ENCODE results near the gene RARG.

Gene RARG

GRCh38 chr12:53258541-53259539, 26.8 kb upstream of the RARG start:
- CTCF ChIA-PET: interaction anchor here (0.8 to 1.1 kb wide), 3 partner anchors 8 to 45 kb away, joined by 3 to 4 read pairs (median 4); no protein-coding TSS in a partner anchor
- DNase-seq (ENCODE audit: extremely low spot score): no peak
- no peak for TF ChIP-seq CTCF (IDR thresholded peaks at IDR 0.05; ENCODE audit: control extremely low read depth, extremely low read depth, low read depth, missing control alignments)
- POLR2A ChIA-PET: interaction anchor here (0.7 kb wide), 1 partner anchor 9 kb away, joined by 5 read pairs; the partner anchor contains the start of gene ESPL1

- ChIA-PET CTCF (interaction anchor here (1.2 to 7.1 kb wide), 6 partner anchors 11 to 75 kb away, joined by 3 to 69 read pairs (median 4); partner anchors contain the start of genes CSAD, ESPL1 and PFDN5), POLR2A (no interaction called here)
- no peak for TF ChIP-seq CTCF (IDR thresholded peaks at IDR 0.05; ENCODE audit: control extremely low read depth, extremely low read depth, low read depth, missing control alignments)
- no peak for DNase-seq (ENCODE audit: extremely low spot score)
Measured at GRCh38 chr12:53255996-53256395, 24.0 kb upstream of the RARG start.

GRCh38 chr12:53254816-53255545, 23.0 kb upstream of the RARG start:
- POLR2A ChIA-PET: no interaction called here
- TF ChIP-seq CTCF (IDR thresholded peaks at IDR 0.05; ENCODE audit: control extremely low read depth, extremely low read depth, low read depth, missing control alignments): no peak
- CTCF ChIA-PET: interaction anchor here (0.9 to 7.1 kb wide), 6 partner anchors 12 to 98 kb away, joined by 3 to 69 read pairs (median 6); partner anchors contain the start of genes AAAS and ESPL1
- DNase-seq (ENCODE audit: extremely low spot score): no peak

- DNase-seq (ENCODE audit: extremely low spot score): no peak
- no peak for TF ChIP-seq CTCF (IDR thresholded peaks at IDR 0.05; ENCODE audit: control extremely low read depth, extremely low read depth, low read depth, missing control alignments)
- ChIA-PET CTCF (interaction anchor here (0.7 to 7.1 kb wide), 11 partner anchors 11 to 187 kb away, joined by 3 to 69 read pairs (median 5); partner anchors contain the start of genes AAAS and ESPL1), POLR2A (interaction anchor here (0.6 kb wide), 1 partner anchor 40 kb away, joined by 3 read pairs; no protein-coding TSS in a partner anchor)
Measured at GRCh38 chr12:53253298-53253697, 21.3 kb upstream of the RARG start.

GRCh38 chr12:53252349-53252916, 20.4 kb upstream of the RARG start:
- TF ChIP-seq CTCF (IDR thresholded peaks at IDR 0.05; ENCODE audit: control extremely low read depth, extremely low read depth, low read depth, missing control alignments): no peak
- CTCF ChIA-PET: interaction anchor here (0.9 to 7.1 kb wide), 10 partner anchors 11 to 100 kb away, joined by 3 to 69 read pairs (median 6); partner anchors contain the start of genes AAAS and ESPL1
- POLR2A ChIA-PET: no interaction called here
- DNase-seq (ENCODE audit: extremely low spot score): no peak

Measured in GM10248 (cell line).